ENCODE measurements around the gene LEMD3.

LEMD3 gene

DNA sequence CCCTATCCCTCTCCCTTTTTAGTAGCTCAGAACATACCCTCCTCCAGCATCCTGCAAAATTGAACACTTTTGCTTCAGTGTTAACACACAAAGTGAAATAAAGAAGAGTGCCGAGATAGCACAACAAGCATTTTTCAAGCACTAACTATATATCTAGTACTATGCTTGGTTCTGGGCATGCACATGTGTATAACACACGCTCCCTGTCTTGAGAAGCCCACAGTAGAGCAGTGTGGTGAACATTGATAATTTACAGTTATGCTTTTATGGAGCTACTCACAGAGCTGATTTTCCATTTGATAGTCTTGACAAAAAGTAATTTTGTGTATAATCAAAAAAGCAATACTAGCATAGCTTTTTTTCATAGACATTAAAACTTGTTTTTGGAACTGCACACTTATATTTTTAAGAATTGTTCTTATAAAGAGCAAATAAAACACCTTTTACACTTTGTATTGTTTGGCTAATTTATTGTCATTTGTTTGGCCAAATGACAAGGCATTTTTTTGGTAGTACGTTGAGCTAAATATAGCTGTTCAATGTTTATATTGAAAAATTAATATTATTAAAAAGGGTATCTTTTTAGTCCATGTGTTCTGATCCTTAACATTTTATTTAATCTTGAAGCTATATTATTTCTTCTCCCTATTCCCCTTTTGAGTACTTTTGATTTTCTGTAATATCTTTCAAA lies 39.7 kb downstream of the LEMD3 start:
- DNase-seq (ENCODE audit: low read depth in 3 of 3) = no peak

DNA sequence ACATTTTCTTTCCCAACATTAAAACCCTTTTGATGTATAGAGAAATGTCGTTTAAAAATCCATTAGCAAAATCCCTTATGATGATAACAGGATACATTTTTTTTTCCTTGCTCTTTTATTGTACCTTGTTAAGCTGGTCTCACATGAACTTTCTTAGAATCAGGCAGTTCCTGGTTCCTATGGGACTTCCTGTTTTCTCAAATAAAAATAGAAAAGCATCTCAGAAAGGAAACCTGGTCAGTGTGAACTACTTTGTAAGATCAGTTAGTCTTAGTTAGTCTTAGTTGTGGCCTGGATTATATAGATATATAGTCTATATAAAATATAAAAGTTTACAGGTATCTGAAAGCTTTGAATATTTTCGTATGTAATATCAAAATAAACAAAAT lies 40.3 kb downstream of the LEMD3 start:
- DNase-seq (ENCODE audit: low read depth in 3 of 3) = no peak

DNA sequence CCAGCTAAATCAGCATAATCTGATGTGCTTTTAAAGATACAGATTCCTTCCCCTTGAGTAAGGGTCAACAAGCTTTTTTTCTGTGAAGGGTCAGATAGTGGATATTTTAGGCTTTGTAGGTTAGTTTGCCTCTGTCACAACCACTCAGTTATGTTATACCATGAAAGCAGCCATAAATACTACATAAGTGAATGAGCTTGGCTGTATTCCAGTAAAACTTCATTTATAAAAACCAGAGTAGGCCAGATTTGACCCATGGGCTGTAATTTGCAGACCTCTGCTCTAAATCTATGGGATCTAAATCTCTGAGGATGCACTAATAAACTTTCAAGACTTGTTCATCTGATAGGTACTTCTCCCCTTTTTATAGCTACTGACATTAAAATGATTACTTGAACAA lies 47.7 kb downstream of the LEMD3 start:
- DNase-seq (ENCODE audit: low read depth in 3 of 3) = no peak

DNA sequence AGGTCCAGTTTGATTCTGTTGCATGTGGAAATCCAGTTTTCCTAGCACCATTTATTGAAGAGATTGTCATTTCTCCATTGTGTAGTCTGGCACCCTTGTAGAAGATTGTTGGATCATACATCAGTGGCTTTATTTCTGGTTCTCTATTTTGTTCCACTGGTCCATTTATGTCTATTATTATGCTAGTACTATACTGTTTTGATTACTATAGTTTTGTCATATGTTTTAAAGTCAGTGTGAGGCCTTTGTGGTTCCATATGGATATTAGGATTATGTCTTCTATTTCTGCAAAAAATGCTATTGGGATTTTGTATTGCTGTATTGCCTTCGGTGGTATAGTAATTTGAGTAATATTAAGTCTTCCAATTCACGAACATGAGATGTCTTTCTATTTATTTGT lies 51.4 kb downstream of the LEMD3 start:
- DNase-seq (ENCODE audit: low read depth in 3 of 3) = no peak

DNA sequence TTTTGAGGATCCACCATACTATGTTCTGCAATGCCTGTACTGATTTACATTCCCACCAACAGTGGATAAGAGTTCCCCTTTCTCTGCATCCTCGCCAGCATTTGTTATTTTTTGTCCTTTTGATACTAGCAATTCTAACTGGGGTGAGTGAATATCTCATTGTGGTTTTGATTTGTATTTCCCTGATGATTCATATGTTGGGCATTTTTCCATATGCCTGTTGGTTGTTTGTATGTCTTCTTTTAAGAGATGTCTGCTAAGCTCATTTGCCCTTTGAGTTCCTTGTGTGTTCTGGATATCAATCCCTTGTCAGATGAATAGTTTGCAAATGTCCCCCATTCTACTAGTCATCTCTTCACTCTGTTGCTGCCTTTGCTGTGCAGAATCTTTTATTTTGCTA lies 60.1 kb downstream of the LEMD3 start:
- DNase-seq (ENCODE audit: low read depth in 3 of 3) = no peak

DNA sequence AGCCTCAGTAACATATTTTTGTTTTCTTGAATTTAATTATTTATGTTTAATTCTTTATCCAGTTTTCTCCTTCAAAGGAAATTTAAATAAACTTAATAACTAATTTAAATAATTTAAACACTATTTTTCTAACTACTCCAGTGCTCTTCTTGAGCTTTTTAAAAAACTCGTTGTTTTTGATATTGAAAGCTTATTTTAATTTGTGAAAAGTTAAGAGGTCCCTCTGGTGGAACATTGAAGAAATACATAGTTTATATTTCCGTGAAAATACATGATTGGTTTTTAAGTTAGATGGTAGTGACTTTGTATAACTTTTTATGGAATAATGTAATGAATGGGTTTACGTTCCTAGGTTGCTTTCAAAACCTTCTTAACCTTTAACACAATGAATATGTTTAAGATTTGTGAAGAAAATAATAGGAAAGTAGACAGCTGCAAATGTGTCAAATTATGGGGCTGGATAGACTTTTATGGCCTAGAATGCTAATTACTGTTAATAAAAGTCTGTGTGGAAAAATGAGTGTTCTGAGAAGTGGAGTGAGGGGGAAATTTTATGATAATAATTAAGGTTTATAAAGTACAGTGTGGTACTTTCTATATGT lies 63.2 kb downstream of the LEMD3 start:
- DNase-seq (ENCODE audit: low read depth in 3 of 3) = no peak

DNA sequence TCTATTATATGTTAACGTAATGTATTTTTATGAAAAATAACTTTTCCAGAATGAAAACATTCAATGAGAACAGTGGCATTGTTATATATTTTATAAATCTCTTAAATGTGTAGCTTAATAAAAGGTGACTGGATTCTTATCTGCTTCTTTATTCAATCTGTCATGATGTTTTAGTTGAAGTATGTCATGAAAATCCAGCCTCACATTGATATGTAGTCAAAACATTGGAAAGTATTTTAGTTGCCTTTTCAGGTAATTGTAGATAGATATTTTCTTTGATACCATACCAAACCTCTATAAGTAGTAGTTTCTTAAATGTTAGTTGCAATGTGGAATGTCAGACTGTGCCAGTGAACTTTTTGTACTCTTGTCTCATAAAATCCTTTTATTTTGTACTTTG lies 67.8 kb downstream of the LEMD3 start:
- no peak for DNase-seq (ENCODE audit: low read depth in 3 of 3)

DNA sequence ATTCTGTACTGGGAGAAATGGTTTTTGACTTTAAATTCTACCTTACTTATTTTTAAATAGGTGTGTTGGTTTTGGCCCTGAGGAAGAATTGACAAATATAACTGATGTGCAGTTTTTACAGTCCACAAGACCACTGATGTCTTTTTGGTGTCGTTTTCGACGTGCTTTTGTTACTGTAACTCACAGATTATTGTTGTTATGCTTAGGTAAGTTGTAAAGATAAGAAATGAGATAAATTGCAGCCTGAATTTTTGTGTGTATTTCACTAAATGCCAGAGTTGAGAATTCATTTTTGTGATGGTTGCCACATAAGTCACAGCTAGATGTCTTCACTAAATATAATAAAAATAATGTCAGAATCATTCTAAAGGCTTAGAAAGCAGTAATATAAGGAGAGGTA lies 69.2 kb downstream of the LEMD3 start:
- no peak for DNase-seq (ENCODE audit: low read depth in 3 of 3)

DNA sequence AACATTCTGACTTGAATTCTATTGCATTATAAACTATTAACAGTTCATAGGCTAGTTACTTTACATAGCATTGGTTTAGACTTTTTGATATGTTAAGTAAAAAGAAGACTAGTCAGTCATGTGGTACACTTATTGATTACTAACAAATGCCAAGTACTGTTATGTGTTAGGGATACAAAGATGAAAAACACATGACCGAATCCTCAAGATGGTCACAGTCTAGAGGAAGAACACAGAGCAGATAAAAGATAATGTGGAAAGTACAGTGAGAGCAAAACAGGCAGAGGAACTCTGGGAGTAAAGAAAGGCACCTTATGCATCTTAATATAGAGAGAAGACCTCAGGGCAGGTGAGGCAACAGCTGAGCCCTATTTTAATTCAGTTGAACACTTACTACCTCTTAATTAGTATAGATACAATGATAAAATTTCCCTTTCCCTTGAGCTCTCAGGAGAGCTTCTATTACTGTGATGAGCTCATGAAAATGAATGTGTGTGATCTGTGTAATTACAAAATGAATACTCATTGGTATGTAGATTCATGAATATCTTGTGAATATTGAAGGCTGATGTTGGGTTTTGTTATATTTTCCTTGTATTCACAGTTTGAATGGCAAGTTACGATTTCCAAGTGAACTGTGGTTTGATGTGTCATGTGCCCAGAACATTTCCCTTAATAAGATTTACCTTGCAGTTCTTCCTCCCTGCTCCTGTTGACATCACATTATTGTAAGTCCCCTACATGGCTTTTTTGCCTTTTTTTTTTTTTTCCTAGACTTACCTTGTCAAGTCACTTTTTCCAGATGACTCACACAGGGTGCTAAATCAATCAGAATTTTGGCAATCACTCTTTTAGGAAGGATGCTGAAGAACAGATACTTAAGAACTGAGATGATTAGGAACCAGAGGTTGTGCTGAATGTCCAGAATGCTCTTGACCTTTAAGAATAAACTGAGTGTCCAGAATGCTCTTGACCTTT lies 79.6 kb downstream of the LEMD3 start:
- DNase-seq (ENCODE audit: low read depth in 3 of 3) = no peak

DNA sequence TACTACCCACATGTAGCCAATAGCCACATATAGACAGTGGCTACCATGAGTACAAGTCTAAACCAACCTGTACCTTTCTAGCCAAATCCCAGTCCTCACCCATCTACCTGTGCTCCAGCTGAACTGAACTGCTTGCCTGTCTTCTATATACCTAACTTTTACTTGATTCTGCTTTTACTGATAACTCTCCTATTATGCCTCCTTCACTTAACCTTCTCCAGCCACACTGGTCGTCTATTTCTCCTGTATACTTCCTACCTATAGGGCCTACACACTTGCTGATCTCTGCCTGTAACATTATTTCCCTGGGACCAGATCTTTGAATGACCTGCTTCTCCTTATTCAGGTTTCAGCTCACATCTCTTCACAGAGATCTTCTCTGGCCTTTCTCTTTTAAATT lies 83.1 kb downstream of the LEMD3 start:
- DNase-seq (ENCODE audit: low read depth in 3 of 3) = no peak

DNA sequence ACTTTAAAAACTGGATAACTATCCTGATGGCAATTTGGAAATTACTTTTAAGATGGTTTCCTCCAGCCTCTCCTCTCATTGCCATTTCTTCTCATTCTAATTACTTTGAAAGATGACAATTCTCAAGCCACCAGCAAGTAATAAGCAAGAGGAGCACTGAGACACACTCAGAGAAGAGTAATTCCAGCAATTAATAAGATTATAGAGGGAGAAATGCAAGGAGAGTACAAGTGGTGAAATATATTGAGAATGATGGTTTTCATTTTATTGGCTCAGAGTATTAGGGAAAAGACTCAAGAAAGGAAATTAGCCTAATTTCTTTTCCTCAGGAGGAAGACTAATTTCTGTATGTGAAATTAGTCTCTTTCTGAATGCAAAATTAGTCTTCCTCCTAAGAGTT lies 88.6 kb downstream of the LEMD3 start:
- no peak for DNase-seq (ENCODE audit: low read depth in 3 of 3)

DNA sequence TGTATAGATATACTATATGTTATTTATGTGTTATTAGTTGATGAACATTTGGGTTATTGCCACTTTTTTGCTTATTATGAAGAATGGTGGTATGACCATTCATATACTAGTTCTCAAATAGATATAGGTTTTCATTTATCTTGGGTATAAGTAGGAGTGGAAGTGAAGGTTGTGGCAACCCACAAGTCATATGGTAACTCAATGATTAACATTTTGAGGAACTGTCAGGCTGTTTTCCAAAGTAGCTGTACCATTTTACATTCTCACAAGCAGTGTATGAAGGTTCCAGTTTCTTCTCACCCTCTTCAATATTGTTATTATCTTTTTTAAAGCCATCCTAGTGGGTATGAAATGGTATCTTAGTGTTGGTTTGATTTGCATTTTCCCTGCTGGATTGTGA lies 90.1 kb downstream of the LEMD3 start:
- DNase-seq (ENCODE audit: low read depth in 3 of 3) = no peak

DNA sequence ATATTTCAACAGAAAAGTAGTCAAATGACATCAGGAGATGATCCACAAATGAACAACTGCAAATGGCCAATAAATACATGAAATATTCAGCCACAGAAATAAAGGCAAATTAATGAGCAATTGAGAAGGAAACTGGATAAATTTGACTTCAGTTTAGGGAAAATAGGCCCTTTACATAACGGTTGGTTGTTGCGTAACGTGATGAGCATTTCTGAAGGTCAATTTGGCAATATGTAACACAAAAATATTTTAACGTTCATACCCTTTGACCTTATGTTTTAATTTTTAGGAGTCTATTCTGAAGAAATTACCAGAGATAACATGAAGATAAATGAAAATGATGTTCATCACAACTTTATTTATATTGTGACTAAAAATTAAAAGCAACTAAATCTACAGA lies 94.4 kb downstream of the LEMD3 start:
- no peak for DNase-seq (ENCODE audit: low read depth in 3 of 3)

DNA sequence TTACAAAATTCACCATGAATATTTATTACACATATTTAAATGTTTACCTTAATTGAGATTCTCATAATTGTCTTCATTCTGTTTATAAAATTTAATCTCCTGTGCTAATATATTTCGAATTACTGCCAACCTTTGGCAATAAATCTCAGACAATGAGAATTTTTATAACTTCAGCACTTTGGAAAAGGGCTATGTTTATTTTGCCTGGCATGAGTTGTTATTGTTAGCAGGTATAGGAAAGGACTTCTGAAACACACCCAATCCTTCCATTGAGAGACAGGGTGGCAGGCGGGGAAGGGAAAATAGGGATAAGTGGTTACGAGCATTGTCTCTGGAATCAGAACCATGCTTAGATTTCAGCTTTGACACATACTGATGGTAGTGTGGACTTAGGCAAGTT lies 97.0 kb downstream of the LEMD3 start:
- DNase-seq (ENCODE audit: low read depth in 3 of 3) = no peak

DNA sequence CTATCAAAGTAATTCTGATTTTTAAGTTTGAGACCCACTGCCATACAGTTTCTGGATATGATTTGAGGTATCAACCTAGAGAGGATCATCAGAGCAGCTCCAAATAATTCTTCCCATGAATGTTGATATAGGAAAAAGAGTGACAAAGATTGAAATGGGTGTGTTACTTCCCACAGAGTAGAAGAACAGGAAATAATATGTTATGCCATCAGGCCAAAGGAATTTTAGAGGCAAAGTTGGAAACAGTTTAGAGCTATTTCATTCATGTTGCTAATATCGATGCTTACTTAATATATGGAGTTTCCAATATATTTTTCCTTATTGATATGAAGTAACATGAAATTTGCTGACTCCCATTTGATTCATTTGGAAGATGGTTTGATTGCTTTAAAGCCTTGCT lies 100.2 kb downstream of the LEMD3 start:
- no peak for DNase-seq (ENCODE audit: low read depth in 3 of 3)

DNA sequence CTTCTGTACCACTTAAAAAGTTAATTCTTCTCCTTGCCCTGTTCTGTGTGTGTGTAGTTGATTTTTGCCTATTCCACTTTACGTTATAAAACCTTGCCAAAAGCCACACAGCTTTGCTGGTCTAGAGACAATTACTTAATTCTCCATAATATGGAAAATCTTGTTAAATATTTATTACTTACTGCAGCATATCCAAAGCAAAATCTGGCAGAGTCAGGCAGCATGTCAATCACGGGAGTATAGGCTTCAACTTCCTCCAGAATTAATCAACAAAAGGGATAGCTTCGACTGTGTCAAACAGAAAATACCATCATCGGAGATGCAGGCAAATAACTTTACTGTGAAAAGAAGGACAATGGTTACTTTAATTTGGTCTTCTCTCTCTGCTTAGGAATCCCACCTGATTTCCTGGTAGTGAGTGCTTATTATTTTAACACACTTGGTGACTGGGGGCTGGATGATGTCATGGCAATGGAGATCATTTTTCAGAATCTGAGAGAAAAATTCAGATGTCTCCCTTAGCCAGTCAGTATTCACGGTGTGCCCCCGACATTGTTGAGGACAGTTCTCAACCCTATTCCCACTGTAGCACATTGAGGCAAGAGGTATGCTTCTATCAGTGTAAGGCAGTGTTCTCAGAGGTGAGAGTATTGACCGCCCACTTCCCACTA lies 105.4 kb downstream of the LEMD3 start:
- no peak for DNase-seq (ENCODE audit: low read depth in 3 of 3)

DNA sequence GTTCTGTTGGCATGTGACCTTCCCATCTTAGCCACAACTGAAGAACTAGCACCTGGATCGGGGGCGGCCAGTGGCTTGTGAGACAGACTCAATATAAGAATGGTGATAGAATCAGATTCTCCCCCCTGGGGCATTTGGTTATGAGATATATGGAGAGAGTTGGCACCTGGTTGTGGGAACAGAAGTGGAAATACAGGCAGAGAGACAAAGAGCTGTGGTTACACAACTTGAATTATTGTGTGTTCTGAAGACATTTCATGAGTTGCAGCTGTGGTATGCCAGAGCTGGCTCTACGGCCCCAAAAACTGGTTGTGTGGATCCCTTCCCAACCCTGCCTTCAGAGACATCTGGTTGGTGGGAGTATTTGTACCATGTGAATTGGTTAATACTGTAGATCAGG lies 106.2 kb downstream of the LEMD3 start:
- no peak for DNase-seq (ENCODE audit: low read depth in 3 of 3)

DNA sequence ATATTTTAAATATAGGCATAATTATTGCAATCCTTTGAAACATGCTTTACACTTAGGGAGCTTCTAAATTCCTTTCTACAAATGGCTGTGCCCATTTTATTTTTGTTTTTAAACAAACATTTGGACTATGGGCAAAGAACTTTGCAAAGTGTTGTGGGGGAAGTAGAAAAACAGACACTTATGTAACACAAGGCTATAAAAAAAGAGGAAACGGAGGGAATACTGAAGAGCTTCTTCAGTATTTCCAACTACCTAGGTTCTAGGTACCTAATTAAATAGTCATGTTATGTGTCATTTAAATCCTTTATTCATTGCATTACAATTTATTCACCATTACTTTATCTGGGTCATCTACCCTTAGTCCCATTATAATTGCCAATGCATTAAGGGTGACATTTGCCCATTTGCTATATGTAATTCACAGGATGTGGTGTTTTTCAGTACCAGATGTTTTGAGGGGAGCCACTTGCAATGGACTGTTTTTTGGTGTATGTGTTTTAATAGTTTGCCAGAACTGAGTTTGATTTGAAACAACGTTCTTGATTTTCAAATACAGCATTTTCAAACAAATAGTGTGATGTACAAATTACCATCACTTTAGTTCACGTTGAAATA lies 107.6 kb downstream of the LEMD3 start:
- no peak for DNase-seq (ENCODE audit: low read depth in 3 of 3)

DNA sequence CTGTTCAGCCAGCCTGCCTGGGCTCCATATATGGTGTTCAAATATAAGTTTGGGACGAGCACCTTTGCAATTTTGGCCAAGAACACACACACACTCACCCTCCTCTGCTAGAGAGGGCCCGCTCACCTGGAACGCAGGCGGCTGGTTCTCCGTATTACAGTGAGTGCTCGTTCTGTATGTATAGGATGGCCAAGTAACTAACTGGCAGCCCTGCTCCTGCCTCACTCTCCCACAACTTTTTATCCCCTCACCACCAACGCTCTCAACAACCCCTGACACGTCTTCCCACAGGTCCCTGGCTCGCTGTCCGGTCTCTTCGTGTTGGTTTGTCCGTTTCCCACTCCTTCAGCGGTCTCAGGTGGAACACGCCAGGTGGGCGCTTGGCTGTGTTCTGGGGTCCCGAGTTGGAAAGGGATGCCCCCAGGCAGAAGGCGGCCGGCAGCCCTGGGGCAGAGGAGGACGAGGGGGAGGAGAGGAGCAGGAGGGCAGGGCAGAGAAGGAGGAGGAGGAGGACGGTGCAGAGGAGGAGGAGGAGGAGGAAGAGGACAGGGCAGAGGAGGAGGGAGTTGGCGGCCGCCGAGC lies 108.7 kb downstream of the LEMD3 start:
- DNase-seq (ENCODE audit: low read depth in 3 of 3) = no peak

DNA sequence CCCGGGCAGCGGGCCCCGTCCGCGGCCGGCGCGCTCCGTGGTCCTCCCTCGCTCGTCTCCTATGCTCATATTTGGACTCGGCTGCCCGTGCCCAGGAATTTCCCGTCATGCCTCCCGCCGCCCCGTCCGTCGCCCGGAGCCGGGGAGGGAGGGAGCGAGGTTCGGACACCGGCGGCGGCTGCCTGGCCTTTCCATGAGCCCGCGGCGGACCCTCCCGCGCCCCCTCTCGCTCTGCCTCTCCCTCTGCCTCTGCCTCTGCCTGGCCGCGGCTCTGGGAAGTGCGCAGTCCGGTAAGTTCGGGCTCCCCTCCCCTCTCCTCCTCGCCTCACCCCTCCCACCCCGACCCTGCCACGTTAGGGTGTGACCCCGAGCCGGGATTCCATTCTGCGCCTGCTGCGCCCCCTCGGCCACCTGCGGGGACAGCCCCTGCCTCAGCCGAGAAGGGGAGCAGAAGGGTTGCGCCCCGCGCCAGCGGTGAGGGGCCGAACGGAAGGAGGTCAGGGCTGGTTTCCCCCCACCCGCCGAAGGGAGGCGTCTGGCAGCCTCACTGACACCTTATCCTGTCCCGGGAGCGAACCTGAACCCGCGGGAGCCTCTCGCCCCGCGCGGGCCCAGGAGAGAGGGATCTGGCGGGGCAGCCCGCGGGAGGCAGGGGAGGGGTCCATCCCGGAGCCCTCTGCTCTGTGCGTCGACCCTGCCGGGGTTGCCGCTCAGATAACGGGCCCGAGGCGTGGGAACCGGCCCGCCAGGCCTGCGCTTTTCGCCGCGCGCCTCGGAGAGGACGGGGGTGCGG lies 109.4 kb downstream of the LEMD3 start, which contains the start of gene MSRB3:
TSS of gene MSRB3 (plus strand) at position 108 of the 793 bp plus-strand sequence. CDS start 29,897 bp downstream, outside the sequence.
- DNase-seq (ENCODE audit: low read depth in 3 of 3) = peak in 1 of 3 experiments; percentile 2
